Osteocyte (in vitro differentiated cells): ENCODE results near the gene FOXI1. TPM values are rescaled to one million over a fixed set of nuclear protein-coding genes. Genes with fewer than 3 reads are reported as not detected.
A peak's percentile ranks its signal among the peaks of the same experiment; 100 is the strongest.
"Not testable (repeated sequence)": the region's sequence is repeated elsewhere in the genome, so short reads cannot be mapped to it uniquely, and the experiment has no call there.

Experiments used
- DNase-seq: peaks from one replicate; pipeline ENCODE4 v3.0.0; 2021; ENCODE audit warnings: mixed read lengths; ENCODE audit not compliant: unreplicated experiment; ENCODE audit errors: extremely low spot score
- H3K27ac Mint-ChIP-seq: one replicate; pipeline ENCODE4 v1.8.0; 2021; ENCODE audit warnings: mild to moderate bottlenecking, mixed read lengths; ENCODE audit not compliant: unreplicated experiment
- H3K27me3 Mint-ChIP-seq: one replicate; pipeline ENCODE4 v1.8.0; 2021; ENCODE audit warnings: mixed read lengths; ENCODE audit not compliant: unreplicated experiment
- H3K36me3 Mint-ChIP-seq: one replicate; pipeline ENCODE4 v1.8.0; 2021; ENCODE audit warnings: mixed read lengths; ENCODE audit not compliant: unreplicated experiment
- H3K4me1 Mint-ChIP-seq: one replicate; pipeline ENCODE4 v1.8.0; 2021; ENCODE audit warnings: mixed read lengths; ENCODE audit not compliant: unreplicated experiment
- H3K4me3 Mint-ChIP-seq: one replicate; pipeline ENCODE4 v1.8.0; 2021; ENCODE audit warnings: mild to moderate bottlenecking, moderate library complexity, mixed read lengths; ENCODE audit not compliant: unreplicated experiment
- H3K9me3 Mint-ChIP-seq: one replicate; pipeline ENCODE4 v1.8.0; 2021; ENCODE audit warnings: mixed read lengths; ENCODE audit not compliant: unreplicated experiment
- CTCF ChIP-seq: fragments of 200-600 bp; sonication (generic); IDR thresholded peaks from 2 replicates; pipeline ENCODE4 v1.5.0; 2021; ENCODE audit warnings: antibody characterized with exemption, mild to moderate bottlenecking, moderate library complexity
- total RNA-seq: library from RNA; stranded (reverse); gene quantifications from 2 replicates; pipeline ENCODE4 v1.2.1, GENCODE V29; 2021

Gene FOXI1
- total RNA-seq, 1 donor from 2014 or later = not detected

GRCh38 chr5:170139786-170140335 is 34.2 kb downstream of the FOXI1 start:
- peak; percentile 49 for DNase-seq
- no peaks in the 10 kb centered on the region for H3K27me3 Mint-ChIP-seq
- peaks cover 33% of the 10 kb centered on the region for H3K4me1 Mint-ChIP-seq
- no peak overlapping the region for H3K4me3 Mint-ChIP-seq
- no peak for TF ChIP-seq CTCF
- H3K36me3 Mint-ChIP-seq = no peaks in the 10 kb centered on the region
- H3K27ac Mint-ChIP-seq = no peak overlapping the region
- H3K9me3 Mint-ChIP-seq = no peaks in the 10 kb centered on the region

- not testable (repeated sequence) for H3K27ac Mint-ChIP-seq, H3K4me3 Mint-ChIP-seq, H3K27me3 Mint-ChIP-seq, H3K9me3 Mint-ChIP-seq, H3K36me3 Mint-ChIP-seq, DNase-seq
- peaks cover 25% of the 10 kb centered on the region for H3K4me1 Mint-ChIP-seq
Observed at GRCh38 chr5:170141196-170141595, 35.5 kb downstream of the FOXI1 start.

GRCh38 chr5:170141636-170142035 is 35.9 kb downstream of the FOXI1 start:
- Mint-ChIP-seq H3K9me3 (no peaks in the 10 kb centered on the region), H3K27ac (no peak overlapping the region), H3K27me3 (peaks cover 2% of the 10 kb centered on the region), H3K4me3 (no peak overlapping the region), H3K4me1 (peaks cover 25% of the 10 kb centered on the region), H3K36me3 (no peaks in the 10 kb centered on the region)
- DNase-seq = peak; percentile 73
- TF ChIP-seq CTCF = no peak

GRCh38 chr5:170142196-170142595 is 36.5 kb downstream of the FOXI1 start:
- no peaks in the 10 kb centered on the region for H3K9me3 Mint-ChIP-seq
- H3K4me3 Mint-ChIP-seq = no peak overlapping the region
- peak overlapping the region; percentile 34 for H3K27ac Mint-ChIP-seq
- peaks cover 25% of the 10 kb centered on the region for H3K4me1 Mint-ChIP-seq
- H3K36me3 Mint-ChIP-seq = no peaks in the 10 kb centered on the region
- DNase-seq = peak; percentile 15
- H3K27me3 Mint-ChIP-seq = peaks cover 2% of the 10 kb centered on the region
- no peak for TF ChIP-seq CTCF

GRCh38 chr5:170143091-170143490 is 37.4 kb downstream of the FOXI1 start:
- TF ChIP-seq CTCF = no peak
- DNase-seq = peak; percentile 65
- H3K36me3 Mint-ChIP-seq = no peaks in the 10 kb centered on the region
- H3K27me3 Mint-ChIP-seq = peaks cover 2% of the 10 kb centered on the region
- H3K4me3 Mint-ChIP-seq = no peak overlapping the region
- no peaks in the 10 kb centered on the region for H3K9me3 Mint-ChIP-seq
- peaks cover 25% of the 10 kb centered on the region for H3K4me1 Mint-ChIP-seq
- no peak overlapping the region for H3K27ac Mint-ChIP-seq

- H3K9me3 Mint-ChIP-seq = no peaks in the 10 kb centered on the region
- peak; percentile 32 for DNase-seq
- H3K27ac Mint-ChIP-seq = no peak overlapping the region
- no peaks in the 10 kb centered on the region for H3K36me3 Mint-ChIP-seq
- peaks cover 25% of the 10 kb centered on the region for H3K4me1 Mint-ChIP-seq
- no peak overlapping the region for H3K4me3 Mint-ChIP-seq
- H3K27me3 Mint-ChIP-seq = peaks cover 2% of the 10 kb centered on the region
- TF ChIP-seq CTCF = no peak
Observed at GRCh38 chr5:170143710-170144109, 38.0 kb downstream of the FOXI1 start.
